HG03432 (cell line): ENCODE results near the gene SLC35E1.
"Not testable (repeated sequence)": the region's sequence is repeated elsewhere in the genome, so short reads cannot be mapped to it uniquely, and the experiment has no call there.

ENCODE experiments used
- ATAC-seq: cut with Tn5 transposase; IDR thresholded peaks from one replicate; pipeline ENCODE4 v1.9.1; 2021; ENCODE audit warnings: mild to moderate bottlenecking, moderate library complexity; ENCODE audit not compliant: unreplicated experiment

SLC35E1 gene

GRCh38 chr19:16525751-16526481, 46.3 kb downstream of the SLC35E1 start:
- ATAC-seq: no peak

DNA sequence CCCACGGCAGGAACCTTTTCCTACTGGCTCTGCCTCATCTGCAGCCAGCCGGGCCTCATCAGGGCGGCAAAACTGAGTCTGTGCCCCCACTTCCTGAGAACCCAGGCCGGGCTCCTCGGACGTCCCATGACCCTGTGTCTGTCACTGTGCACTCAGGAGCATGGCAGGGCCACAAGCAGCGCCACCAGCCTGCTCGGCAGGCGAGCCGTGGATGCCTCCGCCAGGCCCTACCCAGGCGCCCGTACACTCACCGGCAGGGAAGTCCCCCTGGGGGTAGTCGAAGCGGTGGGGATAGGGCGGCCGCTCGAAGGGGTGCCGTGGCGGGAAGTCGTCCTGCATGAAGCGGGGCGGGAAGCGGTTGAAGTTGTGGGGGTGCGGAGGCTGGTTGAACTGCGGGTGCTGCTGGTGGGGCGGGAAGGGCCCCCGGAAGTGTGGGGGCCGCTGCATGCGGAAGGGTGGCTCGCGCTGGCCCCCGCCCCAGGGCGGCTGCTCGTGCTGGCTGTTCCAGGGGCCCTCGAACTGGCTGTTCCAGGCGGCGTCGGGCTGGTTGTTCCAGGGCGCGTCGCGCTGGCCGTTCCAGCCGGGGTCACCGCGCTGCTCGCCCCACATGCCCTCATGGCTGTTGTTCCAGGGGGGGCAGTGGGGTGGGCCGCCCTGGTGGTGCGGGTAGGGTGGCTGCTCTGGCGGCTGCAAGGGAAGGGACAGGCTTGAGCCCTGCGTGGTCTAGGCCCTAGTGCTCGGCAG, 47.1 kb downstream of the SLC35E1 start:
- no peak for ATAC-seq

- no peak for ATAC-seq
Measured at GRCh38 chr19:16522559-16523377, 49.4 kb downstream of the SLC35E1 start.

DNA sequence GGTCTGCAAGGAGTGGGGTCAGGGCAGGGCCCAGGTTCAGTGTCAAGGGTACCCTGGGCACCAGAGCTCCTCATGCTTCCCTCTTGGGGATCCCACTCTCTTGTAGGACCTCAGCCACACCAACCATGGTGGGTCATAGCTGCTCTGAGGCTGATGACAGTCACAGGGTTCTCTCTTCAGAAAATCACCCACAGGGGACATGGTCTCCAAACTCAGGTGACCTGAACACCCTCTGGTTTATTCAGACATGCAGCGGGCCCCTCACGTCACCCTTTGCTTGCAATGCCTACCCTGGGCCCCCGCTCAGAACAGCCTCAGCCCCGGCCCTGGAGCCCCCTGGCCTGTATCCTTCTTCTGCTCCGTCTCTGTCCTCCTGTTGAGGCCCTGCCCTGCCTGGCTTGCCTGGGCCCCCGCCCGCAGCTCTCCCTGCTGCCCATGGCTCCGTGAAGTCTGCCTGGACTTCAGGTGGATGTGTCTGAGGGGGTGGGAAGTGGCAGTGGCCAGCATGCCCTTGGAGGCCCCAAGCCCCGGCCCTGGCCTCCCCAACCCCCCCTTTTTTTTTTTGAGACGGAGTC, 50.4 kb downstream of the SLC35E1 start:
- ATAC-seq: no peak

- ATAC-seq: no peak
Measured at GRCh38 chr19:16520986-16521624, 51.1 kb downstream of the SLC35E1 start.

DNA sequence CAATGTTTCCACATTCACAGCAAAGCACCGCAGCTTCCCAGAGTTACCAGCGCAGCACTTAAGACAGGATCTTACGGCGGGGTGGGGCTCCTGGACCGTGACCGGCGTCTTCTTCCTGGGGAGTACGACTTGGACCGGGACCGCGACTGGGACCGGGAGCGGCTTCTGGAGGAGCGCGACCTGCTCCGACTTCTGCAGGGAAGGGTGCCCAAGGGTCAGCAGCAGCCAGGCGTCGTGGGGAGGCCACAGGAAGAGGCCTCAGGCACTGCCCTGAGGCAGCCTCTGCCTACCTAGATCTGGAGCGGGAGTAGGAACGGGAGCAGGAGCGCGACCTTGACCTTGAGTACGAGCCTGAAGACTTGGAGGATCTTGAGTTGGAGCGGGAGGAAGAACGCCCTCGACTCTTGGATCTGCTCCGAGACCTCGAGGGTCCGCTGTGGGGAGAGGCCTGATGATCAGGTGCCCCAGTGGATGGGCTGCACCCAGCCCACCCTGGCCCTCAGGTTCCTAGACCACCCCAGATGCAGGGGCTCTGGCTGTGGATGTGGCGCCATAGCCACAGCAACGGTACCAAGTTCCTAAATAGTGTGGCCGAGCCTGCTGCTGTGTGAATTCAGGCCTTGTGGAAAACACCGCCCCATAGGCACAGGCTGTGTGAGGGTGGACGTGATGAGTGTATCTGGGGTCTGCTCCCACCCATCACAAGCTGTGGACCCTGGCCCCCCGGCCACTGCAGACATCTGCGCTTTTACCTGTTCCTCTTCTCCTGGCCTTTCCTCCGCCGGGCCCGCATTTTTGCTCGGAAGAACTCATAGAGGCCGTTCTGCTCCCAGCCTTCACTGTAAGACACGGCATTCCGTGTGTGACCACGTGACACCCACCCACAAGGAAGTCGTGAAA, 51.9 kb downstream of the SLC35E1 start:
- no peak for ATAC-seq

DNA sequence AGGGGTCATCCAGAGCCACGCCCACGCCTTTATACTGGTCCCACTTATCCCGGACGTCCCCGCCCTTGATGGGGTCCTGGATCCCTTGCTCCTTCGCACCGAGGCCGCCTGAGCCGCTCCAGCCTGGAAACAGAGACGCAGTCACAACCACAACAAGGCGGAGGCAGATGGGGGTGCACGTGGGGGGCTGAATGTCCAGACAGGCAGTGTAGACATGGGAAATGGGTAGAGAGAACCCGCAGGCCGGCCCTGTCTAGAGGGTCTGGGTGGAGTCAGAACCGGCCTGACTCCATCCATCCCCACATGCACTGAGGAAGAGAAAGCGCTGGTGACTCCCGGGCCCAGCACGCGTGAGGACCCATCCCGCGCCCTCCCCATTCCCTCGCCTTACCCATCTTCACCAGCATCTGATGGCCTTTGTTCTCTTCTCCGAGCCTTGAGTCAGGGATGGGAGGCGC, 53.0 kb downstream of the SLC35E1 start:
- ATAC-seq: no peak

DNA sequence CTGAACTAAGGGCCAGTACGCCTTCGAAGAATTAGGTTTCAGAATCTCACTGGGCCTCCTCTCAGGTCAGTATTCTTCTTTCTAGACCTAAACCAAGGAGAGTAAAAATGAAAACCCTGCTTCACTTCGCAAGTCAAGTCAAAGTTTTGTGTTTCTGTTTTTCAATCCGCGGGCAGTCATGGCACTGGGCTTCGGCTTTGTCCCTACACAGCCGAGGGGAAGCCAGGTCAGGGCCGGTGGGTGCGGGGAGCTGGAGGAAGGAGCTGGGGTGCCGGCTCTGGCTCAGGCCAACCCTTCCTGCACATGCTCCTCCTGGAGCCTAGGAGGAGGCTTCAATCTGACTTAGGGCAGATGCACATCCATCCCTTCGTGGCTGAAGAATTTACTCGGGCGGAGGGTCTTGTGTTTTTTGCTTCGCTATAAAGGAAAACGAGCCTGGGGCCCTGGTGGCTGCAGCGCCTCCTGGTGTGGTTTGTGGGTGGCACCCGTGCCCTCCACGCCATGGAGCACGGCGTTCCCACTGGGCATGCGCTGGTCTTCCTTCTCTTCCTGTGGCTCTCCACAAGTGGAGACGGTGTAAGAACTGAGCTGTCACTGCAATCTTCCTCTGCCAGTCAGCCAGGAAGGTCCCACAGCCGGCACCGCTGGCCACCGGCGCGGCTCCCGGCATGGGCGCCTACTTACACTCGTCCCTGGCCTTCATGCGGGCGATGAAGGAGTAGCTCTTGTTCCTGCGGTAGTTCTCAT, 53.6 kb downstream of the SLC35E1 start:
- no peak for ATAC-seq

DNA sequence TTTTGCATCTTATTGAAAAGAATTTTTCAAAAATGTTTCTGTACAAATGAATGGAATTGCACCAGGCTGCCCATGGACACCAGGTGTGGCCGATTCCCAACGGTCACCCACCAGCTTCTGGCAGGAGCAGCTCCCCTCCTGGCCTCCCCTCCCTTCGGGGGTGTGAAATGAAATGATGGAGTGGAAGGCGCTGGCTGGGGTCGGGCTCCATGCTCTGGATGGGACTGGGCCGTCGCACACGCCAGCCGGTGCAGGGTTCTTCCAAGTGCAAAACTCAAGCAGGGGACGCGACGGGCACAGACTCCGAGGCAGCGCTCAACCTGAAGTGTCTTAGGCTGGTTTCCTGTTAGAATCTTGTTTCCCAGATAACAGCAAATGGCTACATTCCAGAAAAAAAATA, 54.2 kb downstream of the SLC35E1 start:
- no peak for ATAC-seq

- ATAC-seq: no peak
Measured at GRCh38 chr19:16516923-16517610, 55.1 kb downstream of the SLC35E1 start.

DNA sequence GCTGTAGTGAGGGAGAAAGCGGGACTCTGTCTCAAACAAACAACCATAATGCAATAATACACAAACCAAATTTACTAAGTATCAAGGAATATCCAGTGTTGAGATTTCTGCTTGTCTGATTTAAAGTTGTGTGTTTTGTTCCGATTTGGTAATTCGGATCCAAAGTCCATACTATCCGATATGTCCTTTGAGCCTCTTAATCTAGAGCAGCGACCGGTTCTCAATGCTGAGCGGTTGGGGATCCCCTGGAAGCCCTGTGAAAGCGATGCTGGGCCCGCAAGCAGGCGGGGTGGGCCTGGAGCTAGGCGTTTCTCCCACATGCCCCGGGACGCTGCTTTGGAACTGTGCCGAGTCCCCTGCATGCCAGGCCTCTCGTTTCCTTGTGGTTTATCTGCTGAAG, 55.8 kb downstream of the SLC35E1 start:
- ATAC-seq: no peak

DNA sequence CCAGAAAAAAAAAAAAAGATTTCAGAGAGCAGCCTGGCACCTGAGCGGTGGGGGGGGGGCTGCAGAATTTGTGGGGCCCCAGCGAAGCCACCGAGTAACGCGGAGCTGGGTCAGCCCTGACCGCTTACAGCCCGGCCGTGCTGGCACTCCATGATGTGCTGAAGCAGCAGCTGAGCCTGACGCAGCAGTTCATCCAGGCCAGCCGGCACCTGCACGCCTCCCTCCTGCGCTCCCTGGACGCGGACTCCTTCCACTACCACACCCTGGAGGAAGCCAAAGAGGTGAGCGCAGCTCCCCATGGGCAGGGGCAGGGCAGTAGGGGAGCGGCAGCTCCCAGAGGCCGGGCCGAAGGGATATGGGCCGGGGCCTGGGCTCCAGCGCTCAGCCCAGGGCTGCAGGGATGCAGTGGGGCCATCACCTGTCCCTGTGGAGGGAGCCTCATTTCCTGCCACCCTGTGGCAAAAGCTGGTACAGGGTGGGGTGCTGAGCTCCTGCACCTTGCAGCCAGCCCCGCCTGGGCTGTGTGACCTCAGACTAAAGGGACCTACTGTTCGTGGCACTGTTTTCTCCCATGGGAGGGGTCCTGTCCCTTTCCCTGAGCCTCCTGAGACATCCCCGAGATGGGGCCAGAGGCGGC, 57.7 kb downstream of the SLC35E1 start:
- ATAC-seq: no peak

DNA sequence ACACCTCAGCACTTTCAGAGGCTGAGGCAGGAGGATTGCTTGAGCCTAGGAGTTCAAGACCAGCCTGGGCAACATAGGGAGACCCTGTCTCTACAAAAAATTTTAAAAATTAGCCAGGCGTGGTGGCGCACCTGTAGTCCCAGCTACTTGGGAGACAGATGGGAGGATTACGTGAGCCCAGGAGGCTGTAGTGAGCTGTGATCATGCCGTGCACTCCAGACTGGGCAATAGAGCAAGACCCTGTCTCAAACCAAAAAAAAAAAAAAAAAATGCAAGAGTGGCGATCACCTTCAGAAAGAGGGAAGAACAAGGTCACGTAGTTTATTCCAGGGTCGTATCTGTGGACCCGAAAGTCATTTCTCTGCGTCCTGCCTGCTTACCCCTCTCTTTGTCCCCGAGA, 59.6 kb downstream of the SLC35E1 start:
- not testable (repeated sequence) for ATAC-seq

DNA sequence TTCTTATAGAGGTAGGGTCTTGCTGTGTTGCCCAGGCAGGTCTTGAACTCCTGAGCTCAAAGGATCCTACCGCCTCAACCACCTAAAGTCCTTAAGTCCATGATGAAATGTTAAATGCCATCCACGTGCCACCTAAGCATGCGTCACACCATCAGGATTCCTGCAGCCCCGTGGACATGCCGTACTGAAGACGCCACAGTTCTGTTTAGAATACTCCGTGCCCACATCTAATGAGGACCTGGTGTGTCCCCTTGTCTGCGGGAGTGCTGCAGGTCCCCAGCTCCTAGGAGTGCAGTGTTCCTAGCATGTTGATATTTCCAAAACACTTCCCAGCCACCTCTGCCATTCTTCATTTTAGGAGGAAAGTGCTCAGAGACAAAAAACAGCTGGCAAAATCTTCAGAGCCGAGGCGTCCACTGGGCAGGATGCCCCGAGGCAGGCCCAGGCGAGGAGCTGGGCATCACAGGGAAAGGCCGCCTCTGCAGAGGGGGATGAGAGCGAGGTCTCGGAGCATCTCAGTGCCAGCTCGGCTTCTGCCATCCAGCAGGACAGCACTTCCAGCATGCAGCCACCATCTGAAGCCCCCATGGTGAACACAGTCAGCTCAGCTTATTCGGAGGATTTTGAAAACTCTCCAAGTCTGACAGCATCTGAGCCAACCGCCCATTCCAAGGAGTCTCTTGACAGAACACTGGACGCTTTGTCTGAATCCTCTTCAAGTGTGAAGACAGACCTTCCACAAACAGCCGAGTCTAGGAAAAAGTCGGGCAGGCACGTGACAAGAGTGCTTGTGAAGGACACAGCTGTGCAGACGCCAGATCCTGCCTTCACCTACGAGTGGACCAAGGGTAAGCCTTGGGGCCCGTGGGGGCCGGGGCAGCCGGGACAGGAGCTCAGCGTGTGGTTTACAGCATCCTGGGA, 62.8 kb downstream of the SLC35E1 start:
- no peak for ATAC-seq

GRCh38 chr19:16508546-16508945, 63.7 kb downstream of the SLC35E1 start:
- no peak for ATAC-seq

DNA sequence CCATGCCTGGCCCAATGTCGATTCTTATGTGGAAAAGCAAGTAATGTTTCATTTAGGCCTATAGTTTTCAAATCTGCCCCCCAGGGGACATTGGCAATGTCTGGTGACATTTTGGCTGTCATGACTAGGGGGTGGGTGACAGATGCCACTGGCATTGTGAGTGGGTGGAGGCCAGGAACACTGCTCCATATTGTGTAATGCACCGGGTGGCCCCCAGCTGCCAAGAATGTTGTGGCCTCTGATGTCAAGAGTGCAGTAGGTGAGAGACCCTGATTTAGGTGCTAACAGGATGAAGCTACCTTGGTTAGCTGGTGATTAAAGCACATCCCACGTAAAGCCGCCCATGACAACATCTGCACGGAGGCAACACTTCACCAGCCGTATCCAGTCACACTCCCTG, 65.3 kb downstream of the SLC35E1 start:
- no peak for ATAC-seq

GRCh38 chr19:16506161-16506560, 66.1 kb downstream of the SLC35E1 start:
- not testable (repeated sequence) for ATAC-seq
